ENCODE results near the gene TCP1. TPM values are rescaled to one million over a fixed set of nuclear protein-coding genes. Genes with fewer than 3 reads are reported as not detected.

Gene TCP1
- total and polyA plus RNA-seq, 9 of the 15 experiments (the other 6 are each of a cell fraction or from before 2014, with no cell fraction given), result 331 to 801 (median 645) TPM

DNA sequence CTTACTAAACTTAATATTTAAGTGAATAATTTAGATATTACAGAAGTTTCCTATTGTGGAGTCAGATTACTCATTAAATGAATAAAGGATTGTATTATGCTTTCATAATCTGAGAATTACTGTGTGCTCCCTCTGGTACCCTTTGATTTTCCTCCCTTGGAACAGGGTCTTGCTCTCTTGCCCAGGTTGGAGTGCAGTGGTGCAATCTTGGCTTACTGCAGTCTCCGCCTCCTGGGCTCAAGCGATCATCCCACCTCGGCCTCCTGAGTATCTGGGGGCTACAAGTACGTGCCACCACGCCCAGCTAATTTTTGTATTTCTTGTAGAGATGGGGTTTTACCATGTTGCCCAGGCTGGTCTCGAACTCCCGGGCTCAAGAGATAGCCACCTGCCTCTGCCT lies 52.5 kb downstream of the TCP1 start:
- Histone ChIP-seq H3K36me3 (ENCODE audit: control insufficient read depth, insufficient read depth, low read length) (peaks cover 59% of the 10 kb centered on the region), H3K9ac (ENCODE audit: insufficient read depth in 1 of 2, low read depth in 2 of 2, low read length in 2 of 2) (no peak overlapping the region), H3K9me3 (replicated peaks; ENCODE audit: control insufficient read depth, insufficient read depth, low read depth, low read length) (no peaks in the 10 kb centered on the region), H4K20me1 (replicated peaks; ENCODE audit: control insufficient read depth, insufficient read depth, low read length) (0 out of 2 replicates have a peak, but pooled peaks cover 4% of the 10 kb centered on the region), H3K4me2 (ENCODE audit: insufficient read depth, low read length) (no peak overlapping the region), H3K27me3 (ENCODE audit: control insufficient read depth in 2 of 2, insufficient read depth in 2 of 2, low read length in 2 of 2) (no peaks in the 10 kb centered on the region), H3K27ac (ENCODE audit: extremely low read depth, low read depth, low read length) (no peak overlapping the region), H3K79me2 (ENCODE audit: control insufficient read depth, insufficient read depth, low read length) (peaks cover 96% of the 10 kb centered on the region), H3K4me1 (replicated peaks in 1 of 2; ENCODE audit: control insufficient read depth in 2 of 2, insufficient read depth in 2 of 2, low read length in 2 of 2) (peaks cover 0 to 9% of the 10 kb centered on the region in 2 experiments; a peak in 1 of 5 replicates), H3K9me1 (ENCODE audit: control insufficient read depth, insufficient read depth, low read length) (peaks cover 3% of the 10 kb centered on the region), H2AFZ (ENCODE audit: low read depth, low read length) (no peak overlapping the region), H3K4me3 (no peak overlapping the region)
- TF ChIP-seq RFX7 (CRISPR knock-in tag; IDR thresholded peaks at IDR 0.05) (no peak), NCOA1 (IDR thresholded peaks at IDR 0.05; ENCODE audit: low read depth) (no peak), ZFX (CRISPR knock-in tag; IDR thresholded peaks at IDR 0.05) (no peak), TAL1 (IDR thresholded peaks at IDR 0.05) (no peak), C11orf30 (IDR thresholded peaks at IDR 0.05; ENCODE audit: low read depth) (no peak), HMBOX1 (IDR thresholded peaks at IDR 0.05) (no peak), NFIC (IDR thresholded peaks at IDR 0.05) (no peak)
- ChIA-PET POLR2A (interaction anchor here (0.9 to 3.7 kb wide), 9 partner anchors 8 to 55 kb away, joined by 3 to 28 read pairs (median 5); partner anchors contain the start of genes ACAT2 and WTAP), CTCF (ENCODE audit: low intra/inter-chr PET ratio) (no interaction called here)
- in situ Hi-C loops (cut with MboI), result no loop called here
- intact Hi-C loops (cut with micrococcal nuclease), result no loop called here
- FAIRE-seq, result no peak
- ATAC-seq, result no peak
- no peak for DNase-seq (ENCODE audit: extremely low read depth in 1 of 4, low spot score in 3 of 4)
- WGBS (ENCODE audit: insufficient coverage, low coverage, missing lambda C conversion rate), result 93% methylated on average over 7 of the region's 7 CpGs
- no TSS peak for BruUV-seq (replicated peaks)

Data from K562 (cell line).